SU-DHL-6 (cell line): ENCODE measurements around the gene STK32C.

ENCODE experiments used
- EZH2phosphoT487 ChIP-seq: fragments of 200-600 bp; sonication (generic), shearing (Covaris generic); conservative IDR thresholded peaks from 2 replicates; pipeline ENCODE4 v1.6.1; 2018; ENCODE audit warnings: mild to moderate bottlenecking, antibody characterized with exemption, low read length, moderate library complexity, mixed read lengths
- TF ChIP-seq, protein P1 (sequence below): fragments of 200-600 bp; sonication (generic); IDR thresholded peaks from one replicate; pipeline ENCODE4 v1.5.1; 2017; ENCODE audit warnings: antibody characterized with exemption, mild to moderate bottlenecking, low read length, moderate library complexity; ENCODE audit not compliant: insufficient read depth, poor library complexity, severe bottlenecking

DNA sequence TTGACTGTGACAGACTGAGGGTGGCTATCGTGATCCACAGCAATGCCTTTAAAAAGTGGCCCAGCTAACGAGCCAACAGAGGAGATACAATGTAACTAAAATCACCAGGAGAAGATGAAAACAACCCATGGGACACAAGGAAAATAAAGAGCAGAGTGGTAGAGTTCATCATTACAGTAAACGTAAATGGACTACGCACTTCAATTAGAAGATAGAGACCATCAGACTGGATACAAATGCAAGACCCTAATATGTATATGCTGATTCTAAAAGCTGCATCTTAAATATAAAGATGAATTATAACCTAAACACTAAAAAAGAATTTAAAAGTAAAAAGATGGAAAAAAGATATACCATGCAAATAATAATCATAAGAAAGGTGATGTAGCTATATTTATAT, 6.6 kb upstream of the STK32C start:
- TF ChIP-seq, protein P1, sequence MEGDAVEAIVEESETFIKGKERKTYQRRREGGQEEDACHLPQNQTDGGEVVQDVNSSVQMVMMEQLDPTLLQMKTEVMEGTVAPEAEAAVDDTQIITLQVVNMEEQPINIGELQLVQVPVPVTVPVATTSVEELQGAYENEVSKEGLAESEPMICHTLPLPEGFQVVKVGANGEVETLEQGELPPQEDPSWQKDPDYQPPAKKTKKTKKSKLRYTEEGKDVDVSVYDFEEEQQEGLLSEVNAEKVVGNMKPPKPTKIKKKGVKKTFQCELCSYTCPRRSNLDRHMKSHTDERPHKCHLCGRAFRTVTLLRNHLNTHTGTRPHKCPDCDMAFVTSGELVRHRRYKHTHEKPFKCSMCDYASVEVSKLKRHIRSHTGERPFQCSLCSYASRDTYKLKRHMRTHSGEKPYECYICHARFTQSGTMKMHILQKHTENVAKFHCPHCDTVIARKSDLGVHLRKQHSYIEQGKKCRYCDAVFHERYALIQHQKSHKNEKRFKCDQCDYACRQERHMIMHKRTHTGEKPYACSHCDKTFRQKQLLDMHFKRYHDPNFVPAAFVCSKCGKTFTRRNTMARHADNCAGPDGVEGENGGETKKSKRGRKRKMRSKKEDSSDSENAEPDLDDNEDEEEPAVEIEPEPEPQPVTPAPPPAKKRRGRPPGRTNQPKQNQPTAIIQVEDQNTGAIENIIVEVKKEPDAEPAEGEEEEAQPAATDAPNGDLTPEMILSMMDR: no peak
- no peak for TF ChIP-seq EZH2phosphoT487
